ENCODE results near the gene ABCC2. TPM values are rescaled to one million over a fixed set of nuclear protein-coding genes. Genes with fewer than 3 reads are reported as not detected.
"Not testable (repeated sequence)": the region's sequence is repeated elsewhere in the genome, so short reads cannot be mapped to it uniquely, and the experiment has no call there.

Gene ABCC2
- total RNA-seq: 1 to 10 TPM in 1 of 2 experiments, under 1 TPM in 1; 0.91 to 1.4 TPM

GRCh38 chr10:99782447-99783286, at the start of gene ABCC2:
Gene ABCC2, plus strand, starts transcription at chr10:99782640. Its CDS starts 205 bp downstream, at chr10:99782845.
- ChIA-PET CTCF (no interaction called here), POLR2A (no interaction called here)

- ChIA-PET CTCF (no interaction called here), POLR2A (no interaction called here)
Measured at GRCh38 chr10:99733366-99733765, 49.1 kb upstream of the ABCC2 start.

- POLR2A ChIA-PET: interaction anchor here (0.6 kb wide), 1 partner anchor 119 kb away, joined by 4 read pairs; no protein-coding TSS in a partner anchor
- CTCF ChIA-PET: not testable (repeated sequence)
Measured at GRCh38 chr10:99734111-99734510, 48.3 kb upstream of the ABCC2 start.

- ChIA-PET CTCF (interaction anchor here (0.6 to 1.2 kb wide), 3 partner anchors 8 to 269 kb away, joined by 3 read pairs; partner anchors contain the start of genes COX15, CUTC and DNMBP), POLR2A (no interaction called here)
Measured at GRCh38 chr10:99740260-99740659, 42.2 kb upstream of the ABCC2 start.

- ChIA-PET POLR2A (no interaction called here), CTCF (interaction anchor here (0.7 to 1.2 kb wide), 2 partner anchors 9 to 268 kb away, joined by 3 read pairs; partner anchors contain the start of genes COX15, CUTC and DNMBP)
Measured at GRCh38 chr10:99740933-99741559, 41.4 kb upstream of the ABCC2 start.

- POLR2A ChIA-PET: interaction anchor here (1.1 kb wide), 1 partner anchor 10 kb away, joined by 3 read pairs; the partner anchor contains the start of genes COX15 and CUTC
- CTCF ChIA-PET: no interaction called here
Measured at GRCh38 chr10:99742254-99742653, 40.2 kb upstream of the ABCC2 start.

- POLR2A ChIA-PET: interaction anchor here (1.1 kb wide), 1 partner anchor 11 kb away, joined by 3 read pairs; the partner anchor contains the start of genes COX15 and CUTC
- CTCF ChIA-PET: no interaction called here
Measured at GRCh38 chr10:99742701-99743100, 39.7 kb upstream of the ABCC2 start.

GRCh38 chr10:99743841-99744240, 38.6 kb upstream of the ABCC2 start:
- ChIA-PET CTCF (no interaction called here), POLR2A (no interaction called here)

GRCh38 chr10:99746166-99746565, 36.3 kb upstream of the ABCC2 start:
- CTCF ChIA-PET, POLR2A ChIA-PET: not testable (repeated sequence)

GRCh38 chr10:99748823-99749451, 33.5 kb upstream of the ABCC2 start:
- CTCF ChIA-PET: no interaction called here
- POLR2A ChIA-PET: no interaction called here

GRCh38 chr10:99750641-99751040, 31.8 kb upstream of the ABCC2 start:
- ChIA-PET POLR2A (no interaction called here), CTCF (no interaction called here)

GRCh38 chr10:99754670-99755069, 27.8 kb upstream of the ABCC2 start:
- ChIA-PET CTCF (no interaction called here), POLR2A (no interaction called here)

- ChIA-PET POLR2A (no interaction called here), CTCF (no interaction called here)
Measured at GRCh38 chr10:99756159-99756558, 26.3 kb upstream of the ABCC2 start.

- ChIA-PET POLR2A (no interaction called here), CTCF (no interaction called here)
Measured at GRCh38 chr10:99758211-99758891, 24.1 kb upstream of the ABCC2 start.

GRCh38 chr10:99760321-99760720, 22.1 kb upstream of the ABCC2 start:
- ChIA-PET POLR2A (no interaction called here), CTCF (no interaction called here)

GRCh38 chr10:99761365-99761764, 21.1 kb upstream of the ABCC2 start:
- ChIA-PET CTCF (no interaction called here), POLR2A (no interaction called here)

- ChIA-PET POLR2A (no interaction called here), CTCF (no interaction called here)
Measured at GRCh38 chr10:99765672-99766301, 16.7 kb upstream of the ABCC2 start.

- ChIA-PET CTCF (interaction anchor here (2.2 kb wide), 1 partner anchor 80 kb away, joined by 4 read pairs; no protein-coding TSS in a partner anchor), POLR2A (no interaction called here)
Measured at GRCh38 chr10:99766302-99766681, 16.1 kb upstream of the ABCC2 start.

GRCh38 chr10:99767901-99768300, 14.5 kb upstream of the ABCC2 start:
- CTCF ChIA-PET: interaction anchor here (2.2 kb wide), 1 partner anchor 78 kb away, joined by 4 read pairs; no protein-coding TSS in a partner anchor
- POLR2A ChIA-PET: no interaction called here

Data from activated CD8-positive, alpha-beta memory T cell treated with anti-CD3 and anti-CD28 coated beads for 36 hours (primary cell).